Naive B cell (primary cell): ENCODE data around the gene RAPGEF4. TPM values are rescaled to one million over a fixed set of nuclear protein-coding genes. Genes with fewer than 3 reads are reported as not detected.

Experiments used
- ATAC-seq, 2 donors: fragments of 150-1000 bp; cut with Tn5 transposase; 2 replicates each; pipeline ENCODE4 v1.10.0; 2021; ENCODE audit warnings: low read depth in 2 of 2, mild to moderate bottlenecking in 2 of 2, moderate library complexity in 2 of 2
- DNase-seq: peaks from one replicate; pipeline ENCODE4 v3.0.0; 2022
- H3K27ac Mint-ChIP-seq, 6 donors: one replicate each; pipeline ENCODE4 v1.8.0; 2020 to 2022; ENCODE audit warnings: mild to moderate bottlenecking in 6 of 6, mixed read lengths in 6 of 6, moderate library complexity in 5 of 6, inconsistent platforms in 2 of 6
- H3K27me3 Mint-ChIP-seq, 3 donors: one replicate each; pipeline ENCODE4 v1.8.0; 2021 to 2022; ENCODE audit warnings: mixed read lengths in 3 of 3, mild to moderate bottlenecking in 1 of 3
- H3K36me3 Mint-ChIP-seq, 2 donors: one replicate each; pipeline ENCODE4 v1.8.0; 2020 to 2022; ENCODE audit warnings: mixed read lengths in 2 of 2, inconsistent platforms in 1 of 2, mild to moderate bottlenecking in 1 of 2
- H3K4me1 Mint-ChIP-seq, 3 donors: one replicate each; pipeline ENCODE4 v1.8.0; 2020 to 2022; ENCODE audit warnings: mixed read lengths in 3 of 3, inconsistent platforms in 1 of 3, mild to moderate bottlenecking in 1 of 3, moderate library complexity in 1 of 3
- H3K4me3 Mint-ChIP-seq, 8 donors: one replicate each; pipeline ENCODE4 v1.8.0; 2020 to 2022; ENCODE audit warnings: mild to moderate bottlenecking in 8 of 8, mixed read lengths in 8 of 8, moderate library complexity in 8 of 8, inconsistent platforms in 2 of 8
- H3K9me3 Mint-ChIP-seq, 7 donors: one replicate each; pipeline ENCODE4 v1.8.0; 2020 to 2022; ENCODE audit warnings: mixed read lengths in 7 of 7, mild to moderate bottlenecking in 5 of 7, inconsistent platforms in 2 of 7, moderate library complexity in 1 of 7
- polyA plus RNA-seq, 6 donors: library from polyadenylated mRNA; unstranded; fragments of 300-500 nt; fragmentation: Illumina TruSeq; gene quantifications; one replicate each; pipeline ENCODE4 v1.2.3, GENCODE V29; 2021; ENCODE audit warnings: low read depth in 6 of 6

RAPGEF4 gene
- polyA plus RNA-seq, result under 1 TPM in 1 of 6 donors, not detected in 5; 0.07 TPM

- Mint-ChIP-seq H3K4me3 (peak within 1 kb of the TSS; percentile 37 to 86 (median 64)), H3K9me3 (peaks cover 0 to 1% (median 0%) of the 10 kb centered on the region in 7 donors), H3K36me3 (no peaks in the 10 kb centered on the region), H3K27me3 (peaks cover 41 to 56% (median 54%) of the 10 kb centered on the region in 3 donors), H3K4me1 (peaks cover 0 to 8% (median 6%) of the 10 kb centered on the region in 3 donors), H3K27ac (peak within 1 kb of the TSS in 1 of 6 donors; percentile 38)
- peak in 1 of 2 donors; percentile 28 for ATAC-seq
- no peak for DNase-seq
Measured at GRCh38 chr2:172735582-172736423, at the start of gene RAPGEF4. Gene RAPGEF4 (plus strand): TSS chr2:172735845. CDS start chr2:172735984, 139 bp downstream.

- H3K4me3 Mint-ChIP-seq, result no peak overlapping the region
- no peak for ATAC-seq
Measured at GRCh38 chr2:172693037-172693436, 42.6 kb upstream of the RAPGEF4 start.

GRCh38 chr2:172693529-172694455 is 41.9 kb upstream of the RAPGEF4 start:
- no peak for DNase-seq
- no peak overlapping the region for H3K27ac Mint-ChIP-seq
- peak overlapping the region in 1 of 8 donors; percentile 42 for H3K4me3 Mint-ChIP-seq
- no peak for ATAC-seq
- peaks cover 0 to under 1% of the 10 kb centered on the region in 2 donors for H3K36me3 Mint-ChIP-seq
- H3K9me3 Mint-ChIP-seq, result peaks cover 0 to 26% (median 2%) of the 10 kb centered on the region in 7 donors
- H3K27me3 Mint-ChIP-seq, result peaks cover 5 to 13% (median 13%) of the 10 kb centered on the region in 3 donors
- H3K4me1 Mint-ChIP-seq, result no peaks in the 10 kb centered on the region

More at GRCh38 chr2:172693037-172693436, 42.6 kb upstream of the RAPGEF4 start:
- no peak overlapping the region for H3K27ac Mint-ChIP-seq
- DNase-seq, result no peak
- peaks cover 0 to 33% (median 7%) of the 10 kb centered on the region in 7 donors for H3K9me3 Mint-ChIP-seq
- no peaks in the 10 kb centered on the region for H3K4me1 Mint-ChIP-seq
- H3K27me3 Mint-ChIP-seq, result peaks cover 9 to 13% (median 13%) of the 10 kb centered on the region in 3 donors
- peaks cover 6 to 8% of the 10 kb centered on the region in 2 donors for H3K36me3 Mint-ChIP-seq

GRCh38 chr2:172697296-172697695 is 38.3 kb upstream of the RAPGEF4 start:
- Mint-ChIP-seq H3K9me3 (peaks cover 0 to 13% (median 0%) of the 10 kb centered on the region in 7 donors), H3K27me3 (peaks cover 5 to 18% (median 10%) of the 10 kb centered on the region in 3 donors), H3K4me3 (no peak overlapping the region), H3K36me3 (no peaks in the 10 kb centered on the region), H3K4me1 (no peaks in the 10 kb centered on the region), H3K27ac (no peak overlapping the region)
- ATAC-seq (no peak), DNase-seq (no peak)

- H3K9me3 Mint-ChIP-seq, result peaks cover 0 to 13% (median 0%) of the 10 kb centered on the region in 7 donors
- H3K4me1 Mint-ChIP-seq, result no peaks in the 10 kb centered on the region
- H3K27me3 Mint-ChIP-seq, result peaks cover under 1 to 19% (median 5%) of the 10 kb centered on the region in 3 donors
- no peak for DNase-seq
- H3K36me3 Mint-ChIP-seq, result no peaks in the 10 kb centered on the region
- no peak overlapping the region for H3K4me3 Mint-ChIP-seq
- H3K27ac Mint-ChIP-seq, result no peak overlapping the region
- ATAC-seq, result no peak
Measured at GRCh38 chr2:172698041-172698863, 37.4 kb upstream of the RAPGEF4 start.

GRCh38 chr2:172701250-172701649 is 34.4 kb upstream of the RAPGEF4 start:
- Mint-ChIP-seq H3K4me1 (no peaks in the 10 kb centered on the region), H3K36me3 (no peaks in the 10 kb centered on the region), H3K9me3 (peaks cover 0 to 11% (median 0%) of the 10 kb centered on the region in 7 donors), H3K27me3 (peaks cover 12 to 19% (median 16%) of the 10 kb centered on the region in 3 donors), H3K27ac (no peak overlapping the region), H3K4me3 (no peak overlapping the region)
- DNase-seq (no peak), ATAC-seq (no peak)

- H3K27ac Mint-ChIP-seq, result no peak overlapping the region
Measured at GRCh38 chr2:172702451-172702850, 33.2 kb upstream of the RAPGEF4 start.

GRCh38 chr2:172704072-172704936 is 31.3 kb upstream of the RAPGEF4 start:
- H3K4me1 Mint-ChIP-seq, result no peaks in the 10 kb centered on the region
- H3K9me3 Mint-ChIP-seq, result peaks cover 0 to 9% (median 0%) of the 10 kb centered on the region in 7 donors
- H3K36me3 Mint-ChIP-seq, result no peaks in the 10 kb centered on the region
- no peak overlapping the region for H3K4me3 Mint-ChIP-seq
- DNase-seq (no peak), ATAC-seq (no peak)
- H3K27ac Mint-ChIP-seq, result no peak overlapping the region
- peaks cover 19 to 36% (median 30%) of the 10 kb centered on the region in 3 donors for H3K27me3 Mint-ChIP-seq

More at GRCh38 chr2:172702451-172702850, 33.2 kb upstream of the RAPGEF4 start:
- H3K36me3 Mint-ChIP-seq, result no peaks in the 10 kb centered on the region
- H3K4me1 Mint-ChIP-seq, result no peaks in the 10 kb centered on the region
- H3K9me3 Mint-ChIP-seq, result peaks cover 0 to 11% (median 0%) of the 10 kb centered on the region in 7 donors
- H3K4me3 Mint-ChIP-seq, result no peak overlapping the region
- peaks cover 19 to 28% (median 21%) of the 10 kb centered on the region in 3 donors for H3K27me3 Mint-ChIP-seq
- no peak for DNase-seq
- ATAC-seq, result no peak

- H3K27me3 Mint-ChIP-seq, result peaks cover 19 to 36% (median 30%) of the 10 kb centered on the region in 3 donors
- no peak for DNase-seq
- no peak overlapping the region for H3K27ac Mint-ChIP-seq
- H3K36me3 Mint-ChIP-seq, result no peaks in the 10 kb centered on the region
- ATAC-seq, result no peak
- H3K4me3 Mint-ChIP-seq, result no peak overlapping the region
- H3K4me1 Mint-ChIP-seq, result no peaks in the 10 kb centered on the region
- peaks cover 0 to 4% (median 0%) of the 10 kb centered on the region in 7 donors for H3K9me3 Mint-ChIP-seq
Measured at GRCh38 chr2:172705352-172705751, 30.3 kb upstream of the RAPGEF4 start.

- Mint-ChIP-seq H3K9me3 (peaks cover 0 to 4% (median 0%) of the 10 kb centered on the region in 7 donors), H3K27ac (no peak overlapping the region), H3K27me3 (peaks cover 19 to 30% (median 25%) of the 10 kb centered on the region in 3 donors), H3K36me3 (no peaks in the 10 kb centered on the region), H3K4me3 (no peak overlapping the region), H3K4me1 (no peaks in the 10 kb centered on the region)
- DNase-seq, result no peak
- ATAC-seq, result no peak
Measured at GRCh38 chr2:172708247-172708646, 27.4 kb upstream of the RAPGEF4 start.

GRCh38 chr2:172709566-172710291 is 25.9 kb upstream of the RAPGEF4 start:
- no peak for DNase-seq
- Mint-ChIP-seq H3K27ac (peak overlapping the region in 1 of 6 donors; percentile 5), H3K27me3 (peaks cover 12 to 29% (median 23%) of the 10 kb centered on the region in 3 donors), H3K36me3 (no peaks in the 10 kb centered on the region), H3K4me1 (no peaks in the 10 kb centered on the region), H3K9me3 (peaks cover 0 to 4% (median 0%) of the 10 kb centered on the region in 7 donors), H3K4me3 (no peak overlapping the region)
- no peak for ATAC-seq
